SK-N-SH (cell line): ENCODE data around the gene CNTNAP2. TPM values are rescaled to one million over a fixed set of nuclear protein-coding genes. Genes with fewer than 3 reads are reported as not detected.

Source experiments
- CTCF ChIA-PET: fragments of 300-600, 350-600 bp; formaldehyde crosslinking; extraction: SDS; loops from one replicate; lab custom pipeline; 2021; lab: Yijun Ruan, JAX
- POLR2A ChIA-PET: fragments of 350-600 bp; sonication (Branson Sonifier 250); formaldehyde crosslinking; extraction: SDS; loops from one replicate; lab custom pipeline; 2020; ENCODE audit warnings: antibody characterized with exemption, inconsistent platforms; lab: Yijun Ruan, JAX
- DNase-seq: peaks from one replicate; pipeline ENCODE4 v3.0.0; 2012
- H2AFZ ChIP-seq: fragments of 200-600 bp; sonication (generic); 2 replicates; pipeline ENCODE4 v1.8.1; 2016; ENCODE audit warnings: antibody characterized with exemption, mild to moderate bottlenecking, low read depth
- H3F3A ChIP-seq: fragments of 200-600 bp; sonication (generic); replicated peaks from 2 replicates; pipeline ENCODE3; 2016; ENCODE audit warnings: antibody characterized with exemption, mild to moderate bottlenecking; ENCODE audit not compliant: insufficient read depth
- H3K27ac ChIP-seq, 2 experiments: fragments of 200-500 bp in 1 of 2; fragments of 200-600 bp in 1 of 2; sonication (Bioruptor generic) in 1 of 2; sonication (generic), shearing (Covaris generic) in 1 of 2; 2 replicates each; pipeline versions ENCODE4 v1.5.1 to v1.6.1; 2014 to 2016; ENCODE audit warnings: low read depth in 2 of 2, inconsistent platforms in 1 of 2, low read length in 1 of 2, mild to moderate bottlenecking in 1 of 2, mixed read lengths in 1 of 2
- H3K27me3 ChIP-seq: fragments of 200-600 bp; sonication (generic), shearing (Covaris generic); 2 replicates; pipeline ENCODE4 v1.6.1; 2016; ENCODE audit warnings: mixed run types; ENCODE audit not compliant: insufficient read depth
- H3K36me3 ChIP-seq, 2 experiments: fragments of 200-500 bp in 1 of 2; fragments of 200-600 bp in 1 of 2; sonication (Bioruptor generic) in 1 of 2; sonication (generic) in 1 of 2; replicated peaks in 1 of 2; 2 replicates each; pipeline versions ENCODE3 to v1.5.1; 2014 to 2016; ENCODE audit warnings: low read length in 1 of 2, mild to moderate bottlenecking in 1 of 2; ENCODE audit not compliant: insufficient read depth in 2 of 2, control insufficient read depth in 1 of 2
- H3K4me1 ChIP-seq, 2 experiments: fragments of 200-500 bp in 1 of 2; fragments of 200-600 bp in 1 of 2; sonication (Bioruptor generic) in 1 of 2; sonication (generic), shearing (Covaris generic) in 1 of 2; 2 replicates each; pipeline versions ENCODE4 v1.5.1 to v1.6.1; 2014 to 2016; ENCODE audit warnings: low read depth in 1 of 2, low read length in 1 of 2, mixed run types in 1 of 2; ENCODE audit not compliant: insufficient read depth in 2 of 2, control insufficient read depth in 1 of 2
- H3K4me2 ChIP-seq: fragments of 200-600 bp; sonication (generic), shearing (Covaris generic); 2 replicates; pipeline ENCODE4 v1.6.1; 2017; ENCODE audit warnings: mixed run types
- H3K4me3 ChIP-seq, 2 experiments: fragments of 200-500 bp in 1 of 2; fragments of 200-600 bp in 1 of 2; sonication (Bioruptor generic) in 1 of 2; sonication (generic), shearing (Covaris generic) in 1 of 2; 2 replicates each; pipeline versions ENCODE4 v1.5.1 to v1.8.1; 2014 to 2016; ENCODE audit warnings: low read depth in 2 of 2, inconsistent platforms in 1 of 2, low read length in 1 of 2, mild to moderate bottlenecking in 1 of 2, mixed read lengths in 1 of 2, moderate library complexity in 1 of 2
- H3K79me2 ChIP-seq: fragments of 200-600 bp; sonication (generic); 2 replicates; pipeline ENCODE4 v1.8.1; 2017; ENCODE audit warnings: mild to moderate bottlenecking; ENCODE audit not compliant: insufficient read depth
- H3K9ac ChIP-seq: fragments of 200-600 bp; sonication (generic); 2 replicates; pipeline ENCODE4 v1.6.1; 2017; ENCODE audit warnings: mixed run types
- H3K9me2 ChIP-seq: fragments of 200-600 bp; sonication (generic); 2 replicates; pipeline ENCODE4 v1.6.1; 2017; ENCODE audit warnings: mixed run types
- H3K9me3 ChIP-seq: fragments of 200-600 bp; sonication (generic); 2 replicates; pipeline ENCODE4 v1.6.1; 2017; ENCODE audit warnings: mixed run types, mild to moderate bottlenecking, moderate library complexity
- H4K20me1 ChIP-seq: fragments of 200-600 bp; sonication (generic); 2 replicates; pipeline ENCODE4 v1.6.1; 2017; ENCODE audit warnings: mild to moderate bottlenecking, mixed run types; ENCODE audit not compliant: insufficient read depth
- FOXJ3 ChIP-seq: sonication (generic); formaldehyde crosslinking; IDR thresholded peaks from 2 replicates; pipeline ENCODE4 v1.5.1; 2020; ENCODE audit warnings: mild to moderate bottlenecking, missing genetic modification reagents
- JUND ChIP-seq: IDR thresholded peaks from 2 replicates; pipeline ENCODE4 v1.4.0; 2012
- MEF2A ChIP-seq: IDR thresholded peaks from 2 replicates; pipeline ENCODE4 v1.4.0; 2012; ENCODE audit warnings: low read depth, borderline replicate concordance
- MXI1 ChIP-seq: IDR thresholded peaks from 2 replicates; pipeline ENCODE4 v1.6.1; 2012; ENCODE audit warnings: mild to moderate bottlenecking, low read depth, low read length, improper control_type of control experiment
- NFIC ChIP-seq: IDR thresholded peaks from 2 replicates; pipeline ENCODE4 v1.4.0; 2012; ENCODE audit warnings: borderline replicate concordance
- NRF1 ChIP-seq: IDR thresholded peaks from 2 replicates; pipeline ENCODE4 v1.6.1; 2012; ENCODE audit warnings: low read depth, mild to moderate bottlenecking, low read length
- PBX3 ChIP-seq: IDR thresholded peaks from 2 replicates; pipeline ENCODE4; 2012
- RAD21 ChIP-seq: IDR thresholded peaks from 2 replicates; pipeline ENCODE4 v1.6.1; 2012; ENCODE audit warnings: mild to moderate bottlenecking, low read length
- REST ChIP-seq: IDR thresholded peaks from 2 replicates; pipeline ENCODE4 v1.6.1; 2012; ENCODE audit warnings: mild to moderate bottlenecking, low read depth, low read length, moderate library complexity
- RFX5 ChIP-seq: IDR thresholded peaks from 2 replicates; pipeline ENCODE4 v1.6.1; 2012; ENCODE audit warnings: mild to moderate bottlenecking, improper control_type of control experiment, low read length
- RXRA ChIP-seq: IDR thresholded peaks from 2 replicates; pipeline ENCODE4 v1.4.0; 2012; ENCODE audit warnings: low read depth, mild to moderate bottlenecking, borderline replicate concordance
- SIN3A ChIP-seq: IDR thresholded peaks from 2 replicates; pipeline ENCODE4 v1.6.1; 2012; ENCODE audit warnings: low read depth, mild to moderate bottlenecking, low read length, moderate library complexity, borderline replicate concordance
- TEAD4 ChIP-seq: IDR thresholded peaks from 2 replicates; pipeline ENCODE4 v1.4.0; 2012; ENCODE audit warnings: mild to moderate bottlenecking, borderline replicate concordance; ENCODE audit not compliant: insufficient read depth
- YY1 ChIP-seq: IDR thresholded peaks from 2 replicates; pipeline ENCODE4 v1.4.0; 2012; ENCODE audit warnings: low read depth, mild to moderate bottlenecking
- ZBTB33 ChIP-seq: IDR thresholded peaks from 2 replicates; pipeline ENCODE4 v1.4.0; 2012; ENCODE audit warnings: low read depth, borderline replicate concordance
- WGBS: methylation state at CpG from one replicate; pipeline ENCODE4 v1.1.6; 2017; ENCODE audit warnings: low lambda C conversion rate; 5-methylcytosine and 5-hydroxymethylcytosine counted together
- polyA plus RNA-seq, 3 experiments: library from polyadenylated mRNA; depleted of rRNA; stranded (reverse); fragments of >200 nt; gene quantifications; 2 replicates each; pipeline ENCODE4 v1.2.3, GENCODE V29; 2012
- TF ChIP-seq, protein P1 (sequence below): IDR thresholded peaks from 2 replicates; pipeline ENCODE4 v1.4.0; 2012; ENCODE audit warnings: low read depth

Gene CNTNAP2
- polyA plus RNA-seq, 1 of the 3 experiments (the other 2 are of a cell fraction), result 3.4 TPM

GRCh38 chr7:146702898-146703297, 586.3 kb downstream of the CNTNAP2 start:
- POLR2A ChIA-PET, result no interaction called here

GRCh38 chr7:146709451-146710027, 592.9 kb downstream of the CNTNAP2 start:
- no peaks in the 10 kb centered on the region for H3K9me3 ChIP-seq
- 43% methylated on average over 4 of the region's 4 CpGs for WGBS
- no peak for DNase-seq
- no peaks in the 10 kb centered on the region for H3K36me3 ChIP-seq
- no peaks in the 10 kb centered on the region for H3K27me3 ChIP-seq
- POLR2A ChIA-PET, result no interaction called here
- H3K4me2 ChIP-seq, result no peak overlapping the region
- H3K4me3 ChIP-seq, result no peak overlapping the region
- no peaks in the 10 kb centered on the region for H3F3A ChIP-seq
- H4K20me1 ChIP-seq, result no peaks in the 10 kb centered on the region
- no peak overlapping the region for H3K9ac ChIP-seq
- no peaks in the 10 kb centered on the region for H3K79me2 ChIP-seq
- no peak overlapping the region for H2AFZ ChIP-seq
- no peaks in the 10 kb centered on the region for H3K9me2 ChIP-seq
- TF ChIP-seq JUND, result no peak
- no peak for TF ChIP-seq REST
- no peak for TF ChIP-seq SIN3A
- no peak for TF ChIP-seq NFIC
- TF ChIP-seq TEAD4, result no peak
- no peak for TF ChIP-seq MXI1
- no peak for TF ChIP-seq RXRA
- no peak for TF ChIP-seq YY1
- TF ChIP-seq PBX3, result no peak
- CTCF ChIA-PET, result no interaction called here
- H3K27ac ChIP-seq, result no peak overlapping the region
- H3K4me1 ChIP-seq, result no peaks in the 10 kb centered on the region

More at GRCh38 chr7:146702898-146703297, 586.3 kb downstream of the CNTNAP2 start:
- Histone ChIP-seq H4K20me1 (no peaks in the 10 kb centered on the region), H3F3A (no peaks in the 10 kb centered on the region), H3K4me1 (no peaks in the 10 kb centered on the region; a peak in 1 of 4 replicates), H3K4me3 (no peak overlapping the region), H3K27ac (no peak overlapping the region), H3K9me2 (no peaks in the 10 kb centered on the region), H3K79me2 (no peaks in the 10 kb centered on the region), H2AFZ (no peak overlapping the region), H3K4me2 (no peak overlapping the region), H3K9ac (no peak overlapping the region), H3K9me3 (no peaks in the 10 kb centered on the region), H3K27me3 (no peaks in the 10 kb centered on the region), H3K36me3 (no peaks in the 10 kb centered on the region)
- WGBS, result 68% methylated on average over 1 of the region's 1 CpG
- TF ChIP-seq RFX5 (no peak), RAD21 (no peak), NRF1 (no peak), YY1 (no peak), JUND (no peak), ZBTB33 (no peak), MXI1 (no peak), MEF2A (no peak), NFIC (no peak), FOXJ3 (CRISPR knock-in tag) (no peak)
- TF ChIP-seq, protein P1, sequence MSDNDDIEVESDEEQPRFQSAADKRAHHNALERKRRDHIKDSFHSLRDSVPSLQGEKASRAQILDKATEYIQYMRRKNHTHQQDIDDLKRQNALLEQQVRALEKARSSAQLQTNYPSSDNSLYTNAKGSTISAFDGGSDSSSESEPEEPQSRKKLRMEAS, result no peak
- CTCF ChIA-PET, result no interaction called here
- no peak for DNase-seq
